HL-60 (cell line): ENCODE data around the gene XPA.

Source experiments
- CTCF ChIP-seq: IDR thresholded peaks from one replicate; pipeline ENCODE4 v1.5.1; 2011; ENCODE audit warnings: low read length, control low read depth, inconsistent platforms; ENCODE audit not compliant: insufficient read depth
- REST ChIP-seq: IDR thresholded peaks from 2 replicates; pipeline ENCODE4 v1.6.1; 2012; ENCODE audit warnings: low read depth; ENCODE audit not compliant: insufficient replicate concordance

- TF ChIP-seq CTCF (peak; percentile 68), REST (no peak)
Observed at GRCh38 chr9:97710356-97711222, 13.4 kb upstream of the XPA start.
